ENCODE data around the gene SLIT3.

The SLIT3 gene

DNA sequence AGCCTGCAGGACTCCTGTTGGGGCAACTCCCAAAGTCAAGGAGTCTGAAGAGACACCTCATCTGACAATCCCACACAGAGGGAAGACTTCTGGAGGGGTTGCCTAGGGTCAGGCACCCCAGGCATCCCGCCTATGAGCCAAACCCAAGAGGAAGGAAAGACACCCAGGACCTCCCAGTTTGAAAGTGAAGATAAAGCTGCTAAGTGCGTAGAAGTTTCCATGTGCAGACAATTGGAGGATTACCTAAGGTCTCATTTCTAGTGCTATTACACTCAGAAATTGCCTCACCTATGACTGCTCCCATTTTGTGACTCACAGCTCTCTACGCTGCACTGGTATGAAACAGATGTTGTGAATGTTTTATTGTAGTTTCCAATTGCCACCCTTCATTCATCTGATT is 322.9 kb downstream of the SLIT3 start:
- Histone ChIP-seq H3K27me3 (ENCODE audit: insufficient read depth, poor library complexity, severe bottlenecking) (no peaks in the 10 kb centered on the region), H3K27ac (replicated peaks) (no peak overlapping the region), H3K4me3 (replicated peaks; ENCODE audit: insufficient read depth, low read length) (no peak overlapping the region)
- no peak for TF ChIP-seq GABPA (IDR thresholded peaks at IDR 0.05; ENCODE audit: low read depth)
- TF ChIP-seq, protein P1, sequence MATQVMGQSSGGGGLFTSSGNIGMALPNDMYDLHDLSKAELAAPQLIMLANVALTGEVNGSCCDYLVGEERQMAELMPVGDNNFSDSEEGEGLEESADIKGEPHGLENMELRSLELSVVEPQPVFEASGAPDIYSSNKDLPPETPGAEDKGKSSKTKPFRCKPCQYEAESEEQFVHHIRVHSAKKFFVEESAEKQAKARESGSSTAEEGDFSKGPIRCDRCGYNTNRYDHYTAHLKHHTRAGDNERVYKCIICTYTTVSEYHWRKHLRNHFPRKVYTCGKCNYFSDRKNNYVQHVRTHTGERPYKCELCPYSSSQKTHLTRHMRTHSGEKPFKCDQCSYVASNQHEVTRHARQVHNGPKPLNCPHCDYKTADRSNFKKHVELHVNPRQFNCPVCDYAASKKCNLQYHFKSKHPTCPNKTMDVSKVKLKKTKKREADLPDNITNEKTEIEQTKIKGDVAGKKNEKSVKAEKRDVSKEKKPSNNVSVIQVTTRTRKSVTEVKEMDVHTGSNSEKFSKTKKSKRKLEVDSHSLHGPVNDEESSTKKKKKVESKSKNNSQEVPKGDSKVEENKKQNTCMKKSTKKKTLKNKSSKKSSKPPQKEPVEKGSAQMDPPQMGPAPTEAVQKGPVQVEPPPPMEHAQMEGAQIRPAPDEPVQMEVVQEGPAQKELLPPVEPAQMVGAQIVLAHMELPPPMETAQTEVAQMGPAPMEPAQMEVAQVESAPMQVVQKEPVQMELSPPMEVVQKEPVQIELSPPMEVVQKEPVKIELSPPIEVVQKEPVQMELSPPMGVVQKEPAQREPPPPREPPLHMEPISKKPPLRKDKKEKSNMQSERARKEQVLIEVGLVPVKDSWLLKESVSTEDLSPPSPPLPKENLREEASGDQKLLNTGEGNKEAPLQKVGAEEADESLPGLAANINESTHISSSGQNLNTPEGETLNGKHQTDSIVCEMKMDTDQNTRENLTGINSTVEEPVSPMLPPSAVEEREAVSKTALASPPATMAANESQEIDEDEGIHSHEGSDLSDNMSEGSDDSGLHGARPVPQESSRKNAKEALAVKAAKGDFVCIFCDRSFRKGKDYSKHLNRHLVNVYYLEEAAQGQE (IDR thresholded peaks at IDR 0.05; ENCODE audit: insufficient replicate concordance, low read depth), result no peak
- no peak for TF ChIP-seq SPI1 (IDR thresholded peaks at IDR 0.05; ENCODE audit: borderline replicate concordance, low read depth)
- no peak for TF ChIP-seq POLR2AphosphoS5 (IDR thresholded peaks at IDR 0.05; ENCODE audit: low read depth)
- TF ChIP-seq, protein P2, sequence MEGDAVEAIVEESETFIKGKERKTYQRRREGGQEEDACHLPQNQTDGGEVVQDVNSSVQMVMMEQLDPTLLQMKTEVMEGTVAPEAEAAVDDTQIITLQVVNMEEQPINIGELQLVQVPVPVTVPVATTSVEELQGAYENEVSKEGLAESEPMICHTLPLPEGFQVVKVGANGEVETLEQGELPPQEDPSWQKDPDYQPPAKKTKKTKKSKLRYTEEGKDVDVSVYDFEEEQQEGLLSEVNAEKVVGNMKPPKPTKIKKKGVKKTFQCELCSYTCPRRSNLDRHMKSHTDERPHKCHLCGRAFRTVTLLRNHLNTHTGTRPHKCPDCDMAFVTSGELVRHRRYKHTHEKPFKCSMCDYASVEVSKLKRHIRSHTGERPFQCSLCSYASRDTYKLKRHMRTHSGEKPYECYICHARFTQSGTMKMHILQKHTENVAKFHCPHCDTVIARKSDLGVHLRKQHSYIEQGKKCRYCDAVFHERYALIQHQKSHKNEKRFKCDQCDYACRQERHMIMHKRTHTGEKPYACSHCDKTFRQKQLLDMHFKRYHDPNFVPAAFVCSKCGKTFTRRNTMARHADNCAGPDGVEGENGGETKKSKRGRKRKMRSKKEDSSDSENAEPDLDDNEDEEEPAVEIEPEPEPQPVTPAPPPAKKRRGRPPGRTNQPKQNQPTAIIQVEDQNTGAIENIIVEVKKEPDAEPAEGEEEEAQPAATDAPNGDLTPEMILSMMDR (IDR thresholded peaks at IDR 0.05; ENCODE audit: insufficient read depth, low read length), result no peak
- no peak for DNase-seq (ENCODE audit: low read depth in 1 of 2, low spot score in 1 of 2)

DNA sequence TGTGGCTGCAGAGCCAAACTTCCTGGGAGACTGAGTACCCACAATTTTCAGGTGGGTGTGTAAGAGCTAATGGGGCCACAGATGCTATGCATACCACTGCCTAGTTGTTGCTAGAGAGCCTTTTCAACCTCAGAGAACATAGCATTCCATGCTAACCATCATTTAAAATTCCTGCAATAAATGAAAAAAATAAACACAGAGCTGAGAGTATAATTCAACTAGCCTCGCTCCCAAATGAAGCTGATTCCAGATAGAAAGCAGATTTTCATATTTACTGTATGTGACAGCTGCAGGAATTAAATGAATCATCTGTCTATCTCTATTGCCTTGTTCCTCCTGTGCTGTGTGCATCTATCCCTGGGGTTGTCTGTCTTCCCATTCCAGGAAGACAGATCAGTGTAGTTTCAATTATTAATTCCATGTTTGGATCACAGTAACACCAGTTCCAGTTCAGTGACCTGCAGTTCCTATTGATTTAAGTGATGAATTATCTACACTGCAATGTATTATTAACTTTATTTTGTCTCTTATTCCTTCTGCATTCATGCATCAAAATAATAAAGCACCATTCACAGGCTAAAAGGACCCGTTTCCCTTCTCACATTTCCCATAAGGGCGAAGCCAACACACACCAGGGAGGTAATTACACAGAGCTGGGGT is 324.5 kb downstream of the SLIT3 start:
- no peak for DNase-seq (ENCODE audit: low read depth in 1 of 2, low spot score in 1 of 2)
- Histone ChIP-seq H3K4me3 (replicated peaks; ENCODE audit: insufficient read depth, low read length) (no peak overlapping the region), H3K27ac (replicated peaks) (no peak overlapping the region), H3K27me3 (ENCODE audit: insufficient read depth, poor library complexity, severe bottlenecking) (no peaks in the 10 kb centered on the region)
- no peak for TF ChIP-seq GABPA (IDR thresholded peaks at IDR 0.05; ENCODE audit: low read depth)
- TF ChIP-seq POLR2AphosphoS5 (IDR thresholded peaks at IDR 0.05; ENCODE audit: low read depth), result no peak
- TF ChIP-seq, protein P1 (IDR thresholded peaks at IDR 0.05; ENCODE audit: insufficient replicate concordance, low read depth), result no peak
- TF ChIP-seq, protein P2 (IDR thresholded peaks at IDR 0.05; ENCODE audit: insufficient read depth, low read length), result no peak
- no peak for TF ChIP-seq SPI1 (IDR thresholded peaks at IDR 0.05; ENCODE audit: borderline replicate concordance, low read depth)

DNA sequence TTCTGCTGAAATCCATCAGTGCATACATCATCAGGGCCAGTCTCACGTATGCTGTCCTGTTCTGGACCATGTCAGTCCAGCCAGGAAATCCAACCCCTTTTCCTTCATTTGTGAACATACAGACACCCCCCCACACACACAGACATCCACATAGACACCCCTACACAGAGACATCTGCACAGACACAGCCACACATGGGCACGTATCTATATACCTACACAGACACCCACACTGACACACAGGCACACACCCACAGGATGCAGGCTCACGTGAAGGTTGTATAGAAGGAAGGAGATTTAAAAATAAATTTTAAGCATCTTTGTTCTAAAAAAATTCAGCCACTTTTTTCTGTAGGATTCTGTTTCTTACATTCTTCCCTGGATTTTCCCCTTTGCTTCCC is 325.6 kb downstream of the SLIT3 start:
- no peak overlapping the region for H3K27ac ChIP-seq (replicated peaks)
- TF ChIP-seq POLR2AphosphoS5 (IDR thresholded peaks at IDR 0.05; ENCODE audit: low read depth) (no peak), SPI1 (IDR thresholded peaks at IDR 0.05; ENCODE audit: borderline replicate concordance, low read depth) (no peak), GABPA (IDR thresholded peaks at IDR 0.05; ENCODE audit: low read depth) (no peak)
- TF ChIP-seq, protein P2 (IDR thresholded peaks at IDR 0.05; ENCODE audit: insufficient read depth, low read length), result no peak
- TF ChIP-seq, protein P1 (IDR thresholded peaks at IDR 0.05; ENCODE audit: insufficient replicate concordance, low read depth), result no peak

More for the DNA sequence above, 325.6 kb downstream of the SLIT3 start:
- DNase-seq (ENCODE audit: low read depth in 1 of 2, low spot score in 1 of 2), result no peak
- H3K27me3 ChIP-seq (ENCODE audit: insufficient read depth, poor library complexity, severe bottlenecking), result no peaks in the 10 kb centered on the region
- no peak overlapping the region for H3K4me3 ChIP-seq (replicated peaks; ENCODE audit: insufficient read depth, low read length)
